Cardiac septum (tissue), 1 donor: ENCODE results near the gene AMFR. TPM values are rescaled to one million over a fixed set of nuclear protein-coding genes. Genes with fewer than 3 reads are reported as not detected.
"Not testable (repeated sequence)": the region's sequence is repeated elsewhere in the genome, so short reads cannot be mapped to it uniquely, and the experiment has no call there.

Experiments used
- DNase-seq: peaks from one replicate; pipeline ENCODE4 v3.0.0-alpha.2; 2020; ENCODE audit warnings: low spot score
- intact Hi-C: fragments of 100-400 bp; cut with DNase I; formaldehyde crosslinking; loops from one replicate; pipeline ENCODE4 v1.14.0; 2022
- total RNA-seq: library from RNA; stranded (reverse); fragmentation: NEBNext Ultra II Directional; extraction: Animal tissue kit (Norgen Biotek cat#: 25700); gene quantifications from one replicate; pipeline ENCODE4 v1.2.1, GENCODE V29; 2021
- donor health status: DM: no; HTN: no; CAD: no.

Gene AMFR
- total RNA-seq, 1 donor from 2014 or later: 79.4 TPM

GRCh38 chr16:56401482-56401881, 23.9 kb downstream of the AMFR start:
- intact Hi-C loops: no loop called here
- no peak for DNase-seq

- no peak for DNase-seq
- intact Hi-C loops: no loop called here
These were observed 24.9 kb downstream of the AMFR start for GRCh38 chr16:56400458-56400857.

DNA sequence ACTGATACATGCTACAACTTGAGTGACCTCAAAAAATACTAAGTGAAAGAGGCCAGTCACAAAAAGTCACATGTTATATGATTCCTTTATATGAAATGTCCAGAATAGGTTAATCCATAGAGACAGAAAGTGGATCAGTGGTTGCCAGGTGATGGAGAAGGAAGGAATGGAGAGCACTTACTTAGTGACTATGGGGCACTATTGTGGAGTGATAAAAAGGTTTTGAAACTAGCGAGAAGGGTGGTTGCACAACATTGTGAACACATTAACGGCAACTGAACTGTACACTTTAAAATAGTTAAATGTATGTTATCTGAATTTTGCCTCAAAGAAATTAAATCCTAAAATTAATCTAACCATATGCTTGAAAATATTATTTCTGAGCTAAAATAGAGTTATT, 25.9 kb downstream of the AMFR start:
- DNase-seq: no peak
- intact Hi-C loops: no loop called here

DNA sequence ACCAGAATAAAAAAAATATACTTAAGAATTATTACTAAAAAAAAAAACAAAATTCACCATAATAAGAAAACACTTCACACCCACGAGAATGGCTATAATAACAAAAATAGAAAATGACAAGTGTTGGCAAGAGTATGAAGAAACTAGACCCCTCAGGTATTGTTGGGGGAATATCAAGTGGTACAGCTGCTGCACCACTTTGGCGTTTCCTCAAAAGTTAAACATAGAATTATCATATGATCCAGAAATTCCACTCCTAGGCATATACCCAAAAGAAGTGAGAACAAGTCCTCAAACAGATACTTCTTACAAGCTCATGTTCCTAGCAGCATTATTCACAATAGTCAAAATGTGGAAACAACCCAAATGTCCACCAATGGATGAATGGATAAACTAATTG, 26.3 kb downstream of the AMFR start:
- intact Hi-C loops: no loop called here
- DNase-seq: no peak

GRCh38 chr16:56396724-56397123, 28.6 kb downstream of the AMFR start:
- DNase-seq, intact Hi-C loops: not testable (repeated sequence)

DNA sequence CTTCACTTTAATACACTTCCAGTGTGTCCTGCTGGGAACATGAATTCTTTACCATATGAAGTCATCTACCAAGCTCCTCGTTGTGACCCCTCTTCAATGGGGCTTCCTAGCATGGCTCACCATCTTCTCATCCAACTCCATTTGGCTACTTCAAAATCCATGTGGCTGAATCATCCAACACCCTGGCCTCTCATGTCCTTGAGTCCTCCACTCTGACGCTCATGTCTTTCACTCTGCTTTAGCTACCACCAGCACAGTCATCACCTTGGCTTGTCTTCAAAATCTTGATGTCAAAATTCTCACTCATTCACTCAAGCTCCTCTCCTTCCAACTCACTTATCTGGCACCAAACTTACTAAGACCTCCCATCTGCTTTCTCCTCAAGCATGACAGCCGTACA, 35.8 kb downstream of the AMFR start:
- DNase-seq: no peak
- intact Hi-C loops: no loop called here

- no peak for DNase-seq
- intact Hi-C loops: no loop called here
These were observed 37.1 kb downstream of the AMFR start for GRCh38 chr16:56388209-56388608.

- DNase-seq: no peak
- intact Hi-C loops: no loop called here
These were observed 37.9 kb downstream of the AMFR start for GRCh38 chr16:56387396-56387795.

DNA sequence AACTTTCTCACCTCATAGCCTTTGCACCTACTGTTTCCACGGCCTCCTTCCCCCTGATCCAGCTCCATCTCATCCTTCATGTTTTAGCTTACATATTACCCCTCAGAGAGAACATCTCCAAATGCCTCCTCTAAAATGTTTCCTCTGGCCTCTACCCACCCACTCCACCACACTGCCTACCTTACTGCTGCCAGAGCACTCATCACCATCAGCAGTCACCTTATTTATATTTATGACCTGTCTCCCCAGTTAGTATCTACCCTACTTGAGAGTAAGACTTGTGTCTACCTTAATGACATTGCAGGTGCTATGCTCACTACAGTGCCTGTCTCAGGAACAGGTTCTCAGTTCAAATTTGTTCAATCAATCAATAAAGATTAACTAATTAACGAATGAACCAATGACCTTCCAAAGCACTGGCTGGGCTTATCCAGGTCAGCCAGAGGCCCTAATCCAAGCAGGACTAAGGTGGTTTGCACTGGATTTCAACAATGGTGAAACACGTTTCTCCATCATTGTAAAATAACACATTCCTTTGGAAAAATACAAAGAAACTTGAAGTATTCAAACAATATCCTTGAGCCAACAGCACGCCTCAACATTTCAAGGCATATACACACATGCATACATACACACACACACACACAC, 41.1 kb downstream of the AMFR start:
- no peak for DNase-seq
- intact Hi-C loops: no loop called here

DNA sequence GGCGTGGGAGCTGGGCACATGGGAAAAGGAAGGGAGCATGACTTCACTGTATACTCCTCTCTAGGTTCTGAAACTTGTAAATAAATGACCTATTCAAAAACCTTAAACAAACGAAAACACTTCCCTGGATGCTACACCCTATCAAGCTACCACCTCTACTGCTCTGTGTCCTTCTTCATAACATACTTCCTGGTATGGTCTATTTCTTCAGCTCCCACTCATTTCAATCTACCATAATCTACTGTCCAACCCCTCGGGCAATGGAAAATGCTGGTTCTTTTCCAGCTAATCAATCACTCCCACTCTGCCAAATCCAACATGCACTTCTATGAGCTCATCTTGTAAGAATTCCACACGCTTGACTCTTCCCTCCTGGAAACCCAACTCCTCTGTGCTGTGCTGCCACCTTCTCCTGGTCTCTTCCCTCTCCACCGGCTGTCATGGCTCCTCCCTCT, 42.4 kb downstream of the AMFR start:
- no peak for DNase-seq

DNA sequence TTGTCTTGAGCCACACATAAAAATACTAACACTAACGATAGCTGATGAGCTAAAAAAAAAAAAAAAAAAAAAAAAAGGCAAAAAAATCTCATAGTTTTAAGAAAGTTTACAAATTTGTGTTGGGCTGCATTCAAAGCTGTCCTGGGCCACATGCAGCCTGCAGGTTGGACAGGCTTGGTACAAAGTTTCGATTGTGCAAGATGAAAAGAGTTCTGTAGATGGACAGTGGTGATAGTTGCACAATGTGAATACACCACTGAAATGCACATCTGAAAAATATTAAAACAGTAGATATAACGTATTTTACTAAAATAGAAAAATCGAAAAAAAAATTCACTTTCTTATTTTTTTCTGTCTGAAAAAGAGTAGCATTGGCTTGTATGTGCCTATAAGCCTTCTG, 42.9 kb downstream of the AMFR start:
- no peak for DNase-seq
- intact Hi-C loops: no loop called here

More for the DNA sequence above, 42.4 kb downstream of the AMFR start:
- intact Hi-C loops: no loop called here

DNA sequence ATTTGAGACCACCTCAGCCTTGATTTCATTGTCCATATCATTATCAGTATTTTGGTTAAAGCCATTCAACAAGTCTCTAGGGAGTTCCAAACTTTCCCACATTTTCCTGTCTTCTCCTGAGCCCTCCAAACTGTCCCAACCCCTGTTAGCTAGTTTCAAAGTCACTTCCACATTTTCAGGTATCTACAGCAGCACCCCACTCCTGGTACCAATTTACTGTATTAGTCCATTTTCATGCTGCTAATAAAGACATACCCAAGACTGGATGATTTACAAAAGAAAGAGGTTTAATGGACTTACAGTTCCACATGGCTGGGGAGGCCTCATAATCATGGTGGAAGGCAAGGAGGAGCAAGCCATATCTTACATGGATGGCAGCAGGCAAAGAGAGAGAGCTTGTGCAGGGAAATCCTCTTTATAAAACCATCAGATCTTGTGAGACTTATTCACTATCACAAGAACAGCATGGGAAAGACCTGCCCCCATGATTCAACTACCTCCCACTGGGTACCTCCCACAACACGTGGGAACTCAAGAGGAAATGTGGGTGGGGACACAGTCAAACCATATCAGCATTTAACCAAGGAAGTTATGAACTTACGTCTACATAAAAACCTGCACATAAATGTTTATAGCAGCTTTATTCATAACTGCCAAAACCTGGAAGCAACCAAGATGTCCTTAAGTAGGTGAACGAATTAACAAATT, 44.4 kb downstream of the AMFR start:
- DNase-seq, intact Hi-C loops: not testable (repeated sequence)

GRCh38 chr16:56379044-56379443, 46.3 kb downstream of the AMFR start:
- intact Hi-C loops: not testable (repeated sequence)

GRCh38 chr16:56375792-56376191, 49.6 kb downstream of the AMFR start:
- intact Hi-C loops, DNase-seq: not testable (repeated sequence)

More at GRCh38 chr16:56379044-56379443, 46.3 kb downstream of the AMFR start:
- not testable (repeated sequence) for DNase-seq

DNA sequence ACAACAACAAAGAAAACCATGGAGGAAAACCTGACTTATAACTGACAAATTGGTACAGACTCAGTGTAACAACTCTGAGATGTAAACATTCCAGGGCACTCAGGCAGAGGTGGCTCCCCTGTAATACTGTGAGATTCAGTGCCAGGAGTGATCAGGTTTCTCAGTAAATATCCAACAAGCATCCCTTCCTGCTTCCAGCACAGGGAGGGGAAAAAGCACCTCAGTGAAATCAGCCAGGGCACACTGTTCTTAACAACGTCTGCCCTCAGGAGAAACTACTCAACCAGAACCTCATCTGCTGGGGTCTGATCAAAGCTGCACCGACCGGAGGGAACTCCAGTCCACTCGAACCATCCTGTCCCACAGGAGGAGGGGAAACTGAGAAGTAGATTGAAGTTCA, 52.3 kb downstream of the AMFR start:
- intact Hi-C loops: no loop called here
- no peak for DNase-seq

- intact Hi-C loops: no loop called here
- DNase-seq: no peak
These were observed 53.2 kb downstream of the AMFR start for GRCh38 chr16:56372013-56372634.

GRCh38 chr16:56371660-56371937, 53.7 kb downstream of the AMFR start:
- intact Hi-C loops: no loop called here
- no peak for DNase-seq

DNA sequence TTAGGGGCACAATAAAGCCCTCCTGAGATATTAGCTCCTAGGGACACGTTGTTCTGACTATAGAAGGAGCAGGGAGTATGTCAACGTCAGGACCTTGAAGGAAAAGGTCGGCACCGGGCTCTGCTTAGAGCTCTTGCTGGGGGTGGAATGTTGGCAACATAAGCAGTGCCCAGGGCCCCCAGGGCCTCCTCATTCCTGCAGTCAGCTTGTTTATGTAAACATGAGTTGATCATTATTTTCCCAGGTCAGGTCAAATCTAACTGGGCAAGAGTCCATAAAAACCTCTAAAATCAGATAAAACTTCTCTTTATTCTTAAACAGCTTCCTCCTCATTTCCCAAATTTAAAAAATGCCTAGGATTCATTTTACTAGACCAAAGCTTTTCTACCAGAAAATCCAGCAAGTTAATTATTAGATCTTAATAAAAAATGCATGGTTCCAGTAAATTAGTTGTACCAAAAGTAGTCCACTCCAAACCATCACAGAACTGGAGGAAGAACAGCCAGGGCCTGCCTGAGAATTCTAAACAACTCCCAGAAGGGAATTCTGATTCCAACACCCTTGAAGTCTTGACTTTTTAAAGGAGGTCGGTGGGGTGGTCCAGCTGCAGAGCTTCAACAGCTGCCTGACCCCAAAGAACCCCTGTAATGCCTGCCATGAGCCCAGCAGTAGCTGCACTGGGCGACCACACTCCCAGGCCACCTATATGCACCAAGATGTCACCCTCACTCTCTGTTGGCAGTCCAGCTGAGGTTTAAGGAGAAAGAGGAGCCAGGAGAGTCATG, 54.3 kb downstream of the AMFR start:
- DNase-seq: no peak
- intact Hi-C loops: no loop called here

- no peak for DNase-seq
- intact Hi-C loops: no loop called here
These were observed 55.0 kb downstream of the AMFR start for GRCh38 chr16:56370185-56370874.

DNA sequence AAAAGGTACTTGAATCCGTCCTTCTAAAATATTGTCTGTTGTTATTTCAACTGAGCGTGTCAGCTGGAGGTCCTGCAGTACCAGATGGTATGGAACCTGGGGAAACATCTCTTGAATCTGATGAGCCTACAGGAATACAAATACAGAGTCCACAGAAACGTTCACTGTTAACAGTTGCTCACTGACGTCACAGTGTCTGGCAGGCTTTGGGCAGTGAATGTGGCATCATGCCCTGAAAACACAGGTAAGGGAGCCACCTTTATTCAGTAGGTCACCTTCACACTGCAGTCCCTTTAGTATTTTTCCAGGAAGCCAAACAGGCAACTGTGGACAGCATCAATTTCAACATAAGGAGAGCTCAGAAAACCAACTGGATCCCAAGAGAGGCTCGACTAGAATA, 56.1 kb downstream of the AMFR start:
- intact Hi-C loops: no loop called here
- DNase-seq: no peak
